Lower lobe of right lung (tissue), 2 donors: ENCODE data around the gene NPFF. TPM values are rescaled to one million over a fixed set of nuclear protein-coding genes. Genes with fewer than 3 reads are reported as not detected.

Experiments
- ATAC-seq, 2 donors: fragments of 200-7000 bp; cut with Tn5 transposase; one replicate each; pipeline ENCODE4 v1.9.1; 2020 to 2022; ENCODE audit warnings: mild to moderate bottlenecking in 2 of 2, moderate library complexity in 2 of 2
- DNase-seq: peaks from one replicate; pipeline ENCODE4 v3.0.0-alpha.2; 2020
- H3K27ac ChIP-seq: fragments of 200-600 bp; one replicate; pipeline ENCODE4 v1.8.0; 2022
- H3K27me3 ChIP-seq: fragments of 200-600 bp; one replicate; pipeline ENCODE4 v1.8.0; 2022; ENCODE audit warnings: low read depth
- H3K36me3 ChIP-seq: fragments of 200-600 bp; one replicate; pipeline ENCODE4 v1.8.0; 2022; ENCODE audit warnings: mild to moderate bottlenecking
- H3K4me1 ChIP-seq: fragments of 200-600 bp; one replicate; pipeline ENCODE4 v1.8.0; 2022
- H3K4me3 ChIP-seq: fragments of 200-600 bp; one replicate; pipeline ENCODE4 v1.8.0; 2022; ENCODE audit warnings: mild to moderate bottlenecking
- H3K9me3 ChIP-seq: fragments of 200-600 bp; one replicate; pipeline ENCODE4 v1.8.0; 2022
- intact Hi-C: fragments of 100-400 bp; cut with DNase I; formaldehyde crosslinking; loops from one replicate; pipeline ENCODE4 v1.11.0; 2022
- total RNA-seq: library from RNA; stranded (reverse); fragmentation: NEBNext Ultra II Directional; extraction: Animal tissue kit (Norgen Biotek cat#: 25700); gene quantifications from one replicate; pipeline ENCODE4 v1.2.1, GENCODE V29; 2021
- TF ChIP-seq, protein P1 (sequence below): fragments of 200-600 bp; IDR thresholded peaks from one replicate; pipeline ENCODE4 v1.8.0; 2022; ENCODE audit warnings: antibody characterized with exemption, mild to moderate bottlenecking
- donor health status: DM: no; HTN: yes; CAD: no; lungs with severe emphysema.

Gene NPFF
- total RNA-seq, 1 donor from 2014 or later, result not detected

DNA sequence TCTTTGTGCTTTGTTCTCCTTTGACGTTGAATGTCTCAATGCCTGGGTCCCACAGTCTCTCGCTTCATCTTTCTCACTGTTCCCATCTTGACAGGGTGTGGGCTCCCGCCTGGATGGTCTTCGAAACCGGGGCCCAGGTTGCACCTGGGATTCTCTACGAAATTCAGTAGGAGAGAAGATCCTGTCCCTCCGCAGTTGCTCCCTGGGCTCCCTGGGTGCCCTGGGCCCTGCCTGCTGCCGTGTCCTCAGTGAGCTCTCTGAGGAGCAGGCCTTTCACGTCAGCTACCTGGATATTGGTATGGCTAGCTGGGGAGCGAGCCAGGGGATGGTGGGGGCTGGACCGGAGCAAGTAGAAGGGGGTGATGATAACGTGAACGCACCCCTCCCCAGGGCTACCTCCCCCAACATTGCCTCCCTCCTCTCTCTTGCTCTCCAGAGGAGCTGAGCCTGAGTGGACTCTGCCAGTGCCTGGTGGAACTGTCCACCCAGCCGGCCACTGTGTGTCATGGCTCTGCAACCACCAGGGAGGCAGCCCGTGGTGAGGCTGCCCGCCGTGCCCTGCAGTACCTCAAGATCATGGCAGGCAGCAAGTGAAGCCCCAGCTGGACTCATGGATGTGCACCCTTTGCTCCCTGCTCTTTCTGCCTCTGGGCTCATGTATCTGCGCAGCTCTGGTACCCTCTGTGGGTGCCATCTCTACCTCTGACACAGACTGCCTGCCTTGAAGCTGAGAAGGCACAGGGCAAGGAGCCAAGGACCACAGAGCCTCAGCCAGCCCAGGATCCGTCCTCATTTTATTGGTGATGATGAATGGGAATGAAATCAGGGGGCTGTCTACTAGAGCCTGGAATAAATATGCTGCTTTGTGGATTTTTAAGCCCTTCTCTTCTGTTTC is 1.5 kb downstream of the NPFF start:
- TF ChIP-seq, protein P1, sequence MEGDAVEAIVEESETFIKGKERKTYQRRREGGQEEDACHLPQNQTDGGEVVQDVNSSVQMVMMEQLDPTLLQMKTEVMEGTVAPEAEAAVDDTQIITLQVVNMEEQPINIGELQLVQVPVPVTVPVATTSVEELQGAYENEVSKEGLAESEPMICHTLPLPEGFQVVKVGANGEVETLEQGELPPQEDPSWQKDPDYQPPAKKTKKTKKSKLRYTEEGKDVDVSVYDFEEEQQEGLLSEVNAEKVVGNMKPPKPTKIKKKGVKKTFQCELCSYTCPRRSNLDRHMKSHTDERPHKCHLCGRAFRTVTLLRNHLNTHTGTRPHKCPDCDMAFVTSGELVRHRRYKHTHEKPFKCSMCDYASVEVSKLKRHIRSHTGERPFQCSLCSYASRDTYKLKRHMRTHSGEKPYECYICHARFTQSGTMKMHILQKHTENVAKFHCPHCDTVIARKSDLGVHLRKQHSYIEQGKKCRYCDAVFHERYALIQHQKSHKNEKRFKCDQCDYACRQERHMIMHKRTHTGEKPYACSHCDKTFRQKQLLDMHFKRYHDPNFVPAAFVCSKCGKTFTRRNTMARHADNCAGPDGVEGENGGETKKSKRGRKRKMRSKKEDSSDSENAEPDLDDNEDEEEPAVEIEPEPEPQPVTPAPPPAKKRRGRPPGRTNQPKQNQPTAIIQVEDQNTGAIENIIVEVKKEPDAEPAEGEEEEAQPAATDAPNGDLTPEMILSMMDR, result no peak
- Histone ChIP-seq H3K27ac (no peak overlapping the region), H3K27me3 (no peaks in the 10 kb centered on the region), H3K4me1 (peaks cover 39% of the 10 kb centered on the region), H3K9me3 (no peaks in the 10 kb centered on the region), H3K4me3 (no peak overlapping the region), H3K36me3 (peaks cover 52% of the 10 kb centered on the region)
- DNase-seq (no peak), ATAC-seq (no peak)
- intact Hi-C loops, result no loop called here

DNA sequence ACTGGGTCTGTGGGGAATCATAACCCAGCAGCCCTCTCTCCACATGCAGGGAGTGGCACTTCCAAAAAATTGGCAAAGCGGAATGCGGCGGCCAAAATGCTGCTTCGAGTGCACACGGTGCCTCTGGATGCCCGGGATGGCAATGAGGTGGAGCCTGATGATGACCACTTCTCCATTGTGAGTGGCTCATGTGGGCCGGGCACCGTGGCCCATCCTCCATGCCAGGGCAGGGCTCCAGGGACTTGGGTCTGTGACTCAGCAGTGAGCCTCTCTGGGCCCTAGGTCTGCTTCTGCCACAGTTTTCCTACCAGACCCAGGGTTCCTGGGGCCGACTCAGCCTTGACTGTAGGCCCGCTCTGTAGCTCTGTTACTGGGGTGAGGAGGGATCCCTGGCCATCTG is 2.2 kb downstream of the NPFF start:
- no peaks in the 10 kb centered on the region for H3K27me3 ChIP-seq
- ATAC-seq (no peak), DNase-seq (no peak)
- peaks cover 39% of the 10 kb centered on the region for H3K4me1 ChIP-seq
- peaks cover 45% of the 10 kb centered on the region for H3K36me3 ChIP-seq
- TF ChIP-seq, protein P1, result no peak
- H3K9me3 ChIP-seq, result no peaks in the 10 kb centered on the region
- H3K4me3 ChIP-seq, result no peak overlapping the region
- intact Hi-C loops, result no loop called here
- H3K27ac ChIP-seq, result no peak overlapping the region

DNA sequence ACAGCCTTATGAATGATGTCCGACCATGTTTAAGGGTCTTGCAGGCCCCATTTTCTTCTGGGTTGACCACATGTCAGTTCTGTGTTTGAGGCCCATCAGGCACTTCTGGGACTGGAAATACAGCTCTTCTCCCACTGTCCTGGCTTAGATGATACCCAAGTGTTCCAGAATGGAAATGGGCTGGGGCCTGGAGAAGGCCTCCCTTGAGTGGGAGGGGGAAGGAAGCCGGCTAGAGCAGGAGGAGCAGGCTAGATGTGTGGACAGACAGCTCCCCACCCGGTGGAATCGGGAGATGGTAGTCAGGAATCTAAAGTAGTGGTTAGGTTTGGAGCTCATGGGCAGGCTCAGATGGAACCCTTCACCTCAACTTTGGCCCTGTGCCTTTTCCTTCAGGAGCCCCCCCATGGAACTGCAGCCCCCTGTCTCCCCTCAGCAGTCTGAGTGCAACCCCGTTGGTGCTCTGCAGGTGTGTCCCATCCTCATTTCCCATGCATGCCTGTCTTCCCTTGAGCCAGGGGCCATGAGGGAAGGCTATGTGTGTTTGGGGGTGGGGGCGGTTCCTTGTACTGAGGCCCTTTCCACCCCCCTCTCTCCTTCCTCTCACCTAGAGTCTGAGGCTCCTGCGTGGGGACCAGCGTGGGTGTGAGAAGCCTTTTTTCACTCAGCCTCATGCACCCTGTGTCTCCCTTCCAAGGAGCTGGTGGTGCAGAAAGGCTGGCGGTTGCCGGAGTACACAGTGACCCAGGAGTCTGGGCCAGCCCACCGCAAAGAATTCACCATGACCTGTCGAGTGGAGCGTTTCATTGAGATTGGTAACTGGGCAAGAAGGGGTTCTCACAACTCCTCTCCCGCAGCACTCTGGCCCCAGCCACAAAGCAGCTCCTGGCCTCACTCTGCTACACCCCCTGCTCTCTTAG is 3.0 kb downstream of the NPFF start:
- intact Hi-C loops, result no loop called here
- H3K27ac ChIP-seq, result peak overlapping the region; percentile 65
- ATAC-seq, result no peak
- H3K9me3 ChIP-seq, result no peaks in the 10 kb centered on the region
- no peak for DNase-seq
- TF ChIP-seq, protein P1, result no peak
- H3K4me1 ChIP-seq, result peaks cover 43% of the 10 kb centered on the region
- H3K27me3 ChIP-seq, result no peaks in the 10 kb centered on the region
- H3K4me3 ChIP-seq, result no peak overlapping the region
- H3K36me3 ChIP-seq, result peaks cover 41% of the 10 kb centered on the region

DNA sequence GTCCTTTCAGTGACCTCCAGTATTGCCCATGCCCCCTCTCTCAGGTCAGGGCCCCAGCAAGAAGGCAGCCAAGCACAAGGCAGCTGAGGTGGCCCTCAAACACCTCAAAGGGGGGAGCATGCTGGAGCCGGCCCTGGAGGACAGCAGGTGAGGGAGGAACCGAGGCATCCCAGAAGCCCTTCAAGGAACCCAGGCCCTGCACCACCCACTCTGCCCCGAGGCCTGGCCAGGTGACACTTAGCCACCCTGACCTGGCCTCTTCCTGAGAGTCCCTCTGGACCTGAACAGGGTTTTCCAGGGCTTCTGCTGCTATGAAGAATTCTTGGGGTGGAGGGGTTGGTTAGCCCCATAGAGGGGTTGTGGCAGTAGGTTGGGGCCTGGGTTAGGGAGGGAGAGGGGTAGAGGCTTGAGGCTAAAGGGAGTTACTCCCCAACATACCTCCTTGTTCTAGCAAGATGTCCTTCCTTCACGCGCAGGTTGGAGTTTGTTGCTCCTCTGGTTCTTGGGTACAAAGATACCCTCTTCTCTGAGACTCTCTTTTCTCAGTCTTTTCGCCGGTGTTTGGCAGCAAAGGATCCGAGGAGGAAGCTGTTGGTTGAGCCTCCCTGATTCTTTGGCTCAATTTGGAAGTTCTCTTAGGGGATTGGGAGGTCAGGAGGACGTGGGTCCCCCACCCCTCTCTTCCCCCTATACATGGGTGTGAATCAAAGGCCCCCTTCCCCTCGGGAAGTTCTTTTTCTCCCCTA is 4.1 kb downstream of the NPFF start:
- H3K27me3 ChIP-seq, result no peaks in the 10 kb centered on the region
- H3K9me3 ChIP-seq, result no peaks in the 10 kb centered on the region
- ATAC-seq (no peak), DNase-seq (no peak)
- intact Hi-C loops, result no loop called here
- H3K36me3 ChIP-seq, result peaks cover 41% of the 10 kb centered on the region
- peaks cover 39% of the 10 kb centered on the region for H3K4me1 ChIP-seq
- peak overlapping the region; percentile 65 for H3K27ac ChIP-seq
- peak overlapping the region; percentile 79 for H3K4me3 ChIP-seq
- TF ChIP-seq, protein P1, result no peak

DNA sequence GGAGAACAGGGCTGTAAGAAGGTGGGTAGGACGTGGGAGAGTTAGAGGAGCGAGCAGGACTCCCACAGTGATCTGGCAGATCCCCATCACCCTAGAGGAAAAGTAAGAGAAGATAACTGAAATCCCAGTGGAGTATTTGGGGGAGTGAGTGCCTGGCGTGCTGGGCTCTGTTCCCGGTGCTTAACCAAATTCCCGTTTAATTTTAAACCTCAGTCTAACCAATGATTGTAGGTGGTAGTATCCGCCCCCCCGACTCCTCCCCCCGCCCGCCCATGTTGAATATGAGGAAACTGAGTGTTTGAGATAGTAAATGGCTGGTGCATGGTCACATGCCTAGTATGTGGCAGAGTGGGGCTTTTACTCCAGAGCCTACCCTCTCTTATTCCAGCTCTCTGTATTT is 5.0 kb downstream of the NPFF start:
- H3K27me3 ChIP-seq, result no peaks in the 10 kb centered on the region
- no peaks in the 10 kb centered on the region for H3K9me3 ChIP-seq
- peaks cover 42% of the 10 kb centered on the region for H3K4me1 ChIP-seq
- DNase-seq, result no peak
- peak overlapping the region; percentile 93 for H3K27ac ChIP-seq
- ATAC-seq, result no peak
- intact Hi-C loops, result no loop called here
- TF ChIP-seq, protein P1, result no peak
- H3K4me3 ChIP-seq, result peak overlapping the region; percentile 79
- peaks cover 36% of the 10 kb centered on the region for H3K36me3 ChIP-seq
